ENCODE measurements around the gene PCDHB4.
"Not testable (repeated sequence)": the region's sequence is repeated elsewhere in the genome, so short reads cannot be mapped to it uniquely, and the experiment has no call there.

DNA sequence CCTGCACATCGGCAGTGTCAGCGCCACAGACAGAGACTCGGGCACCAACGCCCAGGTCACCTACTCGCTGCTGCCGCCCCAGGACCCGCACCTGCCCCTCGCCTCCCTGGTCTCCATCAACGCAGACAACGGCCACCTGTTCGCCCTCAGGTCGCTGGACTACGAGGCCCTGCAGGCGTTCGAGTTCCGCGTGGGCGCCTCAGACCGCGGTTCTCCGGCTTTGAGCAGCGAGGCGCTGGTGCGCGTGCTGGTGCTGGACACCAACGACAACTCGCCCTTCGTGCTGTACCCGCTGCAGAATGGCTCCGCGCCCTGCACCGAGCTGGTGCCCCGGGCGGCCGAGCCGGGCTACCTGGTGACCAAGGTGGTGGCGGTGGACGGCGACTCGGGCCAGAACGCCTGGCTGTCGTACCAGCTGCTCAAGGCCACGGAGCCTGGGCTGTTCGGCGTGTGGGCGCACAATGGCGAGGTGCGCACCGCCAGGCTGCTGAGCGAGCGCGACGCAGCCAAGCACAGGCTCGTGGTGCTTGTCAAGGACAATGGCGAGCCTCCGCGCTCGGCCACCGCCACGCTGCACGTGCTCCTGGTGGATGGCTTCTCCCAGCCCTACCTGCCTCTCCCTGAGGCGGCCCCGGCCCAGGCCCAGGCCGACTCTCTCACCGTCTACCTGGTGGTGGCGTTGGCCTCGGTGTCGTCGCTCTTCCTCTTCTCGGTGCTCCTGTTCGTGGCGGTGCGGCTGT, 1.9 kb downstream of the PCDHB4 start:
- TF ChIP-seq, protein P1, sequence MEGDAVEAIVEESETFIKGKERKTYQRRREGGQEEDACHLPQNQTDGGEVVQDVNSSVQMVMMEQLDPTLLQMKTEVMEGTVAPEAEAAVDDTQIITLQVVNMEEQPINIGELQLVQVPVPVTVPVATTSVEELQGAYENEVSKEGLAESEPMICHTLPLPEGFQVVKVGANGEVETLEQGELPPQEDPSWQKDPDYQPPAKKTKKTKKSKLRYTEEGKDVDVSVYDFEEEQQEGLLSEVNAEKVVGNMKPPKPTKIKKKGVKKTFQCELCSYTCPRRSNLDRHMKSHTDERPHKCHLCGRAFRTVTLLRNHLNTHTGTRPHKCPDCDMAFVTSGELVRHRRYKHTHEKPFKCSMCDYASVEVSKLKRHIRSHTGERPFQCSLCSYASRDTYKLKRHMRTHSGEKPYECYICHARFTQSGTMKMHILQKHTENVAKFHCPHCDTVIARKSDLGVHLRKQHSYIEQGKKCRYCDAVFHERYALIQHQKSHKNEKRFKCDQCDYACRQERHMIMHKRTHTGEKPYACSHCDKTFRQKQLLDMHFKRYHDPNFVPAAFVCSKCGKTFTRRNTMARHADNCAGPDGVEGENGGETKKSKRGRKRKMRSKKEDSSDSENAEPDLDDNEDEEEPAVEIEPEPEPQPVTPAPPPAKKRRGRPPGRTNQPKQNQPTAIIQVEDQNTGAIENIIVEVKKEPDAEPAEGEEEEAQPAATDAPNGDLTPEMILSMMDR (IDR thresholded peaks at IDR 0.05): not testable (repeated sequence)
- TF ChIP-seq EZH2 (IDR thresholded peaks at IDR 0.05; ENCODE audit: borderline replicate concordance, insufficient read depth, low read depth, low read length, poor library complexity, severe bottlenecking): not testable (repeated sequence)

Data from B cell (primary cell).